Activated naive CD4-positive, alpha-beta T cell (primary cell): ENCODE data around the gene ADCY10.
"Not testable (repeated sequence)": the region's sequence is repeated elsewhere in the genome, so short reads cannot be mapped to it uniquely, and the experiment has no call there.

Source experiments
- DNase-seq, 4 experiments: peaks; one replicate each; lab custom pipeline; 2025; lab: John Stamatoyannopoulos, UW

Gene ADCY10

GRCh38 chr1:167913895-167914496 is at the start of gene ADCY10:
Gene ADCY10, minus strand, starts transcription at chr1:167914134. Its CDS starts 8,994 bp downstream, at chr1:167905140.
- no peak for DNase-seq

DNA sequence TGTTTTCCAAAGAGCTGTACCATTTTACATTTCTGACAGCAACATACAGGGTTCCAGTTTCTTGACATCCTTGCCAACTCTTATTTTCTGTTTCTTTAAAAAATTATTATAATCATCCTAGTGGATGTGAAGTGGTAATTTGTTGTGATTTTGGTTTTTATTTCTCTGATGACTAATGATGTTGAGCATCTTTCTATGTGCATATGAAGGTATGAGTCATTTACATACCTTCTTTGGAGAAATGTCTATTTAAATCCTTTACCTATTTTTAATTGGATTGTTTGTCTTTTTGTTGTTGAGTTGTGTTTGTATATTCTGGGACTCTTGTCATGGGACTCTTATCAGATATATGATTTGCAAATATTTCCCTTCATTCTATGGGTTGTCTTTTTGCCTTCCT is 43.8 kb upstream of the ADCY10 start:
- no peak for DNase-seq

GRCh38 chr1:167955915-167956314 is 42.0 kb upstream of the ADCY10 start:
- no peak for DNase-seq

- no peak for DNase-seq
These were observed 36.6 kb upstream of the ADCY10 start for GRCh38 chr1:167950569-167950968.

DNA sequence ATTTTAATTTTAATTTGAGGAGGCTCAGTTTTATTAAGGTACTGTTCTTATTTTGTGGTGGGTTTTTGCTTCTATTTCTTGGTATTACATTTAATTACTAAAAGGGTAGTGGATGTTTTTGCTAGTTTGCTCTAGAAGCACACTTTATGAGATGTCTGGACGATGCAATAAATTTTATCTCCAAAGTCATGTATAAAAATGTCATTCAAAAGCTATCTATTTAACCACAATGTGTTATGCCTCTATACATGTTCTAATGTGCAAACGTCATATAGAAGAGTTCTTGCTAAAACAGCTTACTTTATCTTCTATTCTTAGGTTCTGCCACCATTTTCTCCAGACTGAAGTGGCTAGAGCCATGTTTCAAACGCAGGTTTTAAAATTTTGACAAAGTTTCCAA is 35.9 kb upstream of the ADCY10 start:
- DNase-seq, result no peak

- no peak for DNase-seq
These were observed 33.8 kb upstream of the ADCY10 start for GRCh38 chr1:167947733-167948132.

- DNase-seq, result no peak
These were observed 29.6 kb upstream of the ADCY10 start for GRCh38 chr1:167943541-167943940.

GRCh38 chr1:167940264-167940663 is 26.3 kb upstream of the ADCY10 start:
- DNase-seq, result no peak

GRCh38 chr1:167938080-167938636 is 24.2 kb upstream of the ADCY10 start:
- no peak for DNase-seq

GRCh38 chr1:167937709-167938010 is 23.7 kb upstream of the ADCY10 start:
- DNase-seq, result no peak

GRCh38 chr1:167936930-167937708 is 23.2 kb upstream of the ADCY10 start, which contains the start of gene MPC2:
Gene MPC2, minus strand, starts transcription at chr1:167937072. Its CDS starts 1,231 bp downstream, at chr1:167935841.
- peak; percentile 40 to 62 (median 54) for DNase-seq

DNA sequence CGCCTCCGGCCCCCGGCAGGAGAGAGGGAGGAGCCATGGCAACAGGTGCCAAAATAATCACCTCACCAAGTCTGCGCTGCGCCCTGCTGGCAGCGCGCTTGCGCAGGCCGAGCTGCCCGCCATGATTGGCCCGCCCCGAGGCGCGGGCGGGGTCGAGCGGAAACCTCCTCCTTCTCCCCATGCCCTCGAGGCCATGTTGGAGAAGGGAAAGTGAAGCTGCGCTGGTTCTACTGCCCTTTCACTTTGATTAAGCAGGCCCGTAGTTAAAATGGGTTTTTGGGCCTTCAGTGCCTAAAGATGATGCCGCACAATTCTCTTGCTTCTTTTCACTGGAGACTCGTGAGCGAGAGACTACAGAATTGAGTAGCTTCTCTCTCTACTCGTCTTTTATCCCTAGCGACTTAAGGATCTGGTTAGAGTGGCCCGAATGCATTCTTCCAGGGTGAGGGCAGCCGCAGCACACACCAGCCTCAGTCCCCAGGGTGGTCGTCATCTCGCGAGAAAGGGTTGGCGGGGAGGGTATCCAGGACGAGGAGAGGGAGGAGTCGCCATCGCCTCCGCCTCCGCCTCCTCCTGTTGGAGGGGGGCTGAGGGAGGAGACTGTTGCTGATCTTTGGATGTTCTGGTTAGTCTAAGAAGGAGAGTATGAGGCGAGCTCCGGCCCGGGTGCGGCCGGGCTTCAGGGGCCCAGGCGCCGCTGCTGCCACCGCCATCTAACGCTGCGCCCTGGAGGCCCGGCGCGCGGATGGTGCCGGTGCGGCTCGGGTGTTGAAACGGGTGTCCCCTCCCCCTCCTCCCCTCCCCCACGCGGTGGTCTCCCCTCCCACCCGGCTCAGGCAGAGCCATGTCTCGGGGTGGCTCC is 22.4 kb upstream of the ADCY10 start, which contains the start of gene DCAF6:
DCAF6 (plus strand) TSS at position 616 of the 862 bp plus-strand sequence; CDS start at position 845, 229 bp downstream.
- peak; percentile 83 to 93 (median 87) for DNase-seq

GRCh38 chr1:167935216-167936067 is 21.5 kb upstream of the ADCY10 start:
- DNase-seq, result peak in 1 of 4 experiments; percentile 9

DNA sequence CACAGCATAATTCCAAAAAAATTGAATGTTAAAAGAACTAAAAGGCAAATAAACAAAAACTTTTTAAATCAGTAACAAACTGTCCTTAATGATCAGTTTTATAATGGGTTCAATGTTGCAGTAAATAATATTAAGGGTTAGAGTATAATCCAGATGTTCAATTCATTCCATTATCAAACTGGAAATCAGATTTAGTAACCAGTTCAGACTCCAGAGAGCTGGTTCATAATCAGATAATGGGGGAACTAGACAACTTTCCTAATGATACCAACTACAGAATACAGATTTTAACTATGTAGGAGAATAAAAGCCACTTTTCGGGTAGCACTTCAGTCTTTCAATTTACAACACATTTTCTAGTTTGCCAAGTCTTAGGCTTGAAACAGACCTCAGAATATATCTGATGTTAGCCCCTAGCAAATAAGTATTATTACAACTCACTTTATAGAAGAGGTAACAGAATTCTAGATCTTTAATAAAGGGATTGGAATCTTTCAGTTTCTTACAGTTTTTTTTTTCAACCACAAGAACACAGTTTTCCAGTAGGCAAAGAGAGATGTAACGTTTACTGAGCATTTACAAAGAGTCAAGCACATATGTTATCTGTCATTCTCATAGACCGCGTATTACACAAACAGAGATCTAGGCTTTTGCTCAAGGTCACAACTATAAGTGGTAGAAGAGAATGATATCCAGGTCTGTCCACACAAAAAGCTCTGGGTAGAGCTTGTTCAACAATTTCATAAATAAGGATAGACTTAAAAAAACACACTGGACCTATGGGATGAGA is 20.7 kb upstream of the ADCY10 start:
- DNase-seq, result no peak

DNA sequence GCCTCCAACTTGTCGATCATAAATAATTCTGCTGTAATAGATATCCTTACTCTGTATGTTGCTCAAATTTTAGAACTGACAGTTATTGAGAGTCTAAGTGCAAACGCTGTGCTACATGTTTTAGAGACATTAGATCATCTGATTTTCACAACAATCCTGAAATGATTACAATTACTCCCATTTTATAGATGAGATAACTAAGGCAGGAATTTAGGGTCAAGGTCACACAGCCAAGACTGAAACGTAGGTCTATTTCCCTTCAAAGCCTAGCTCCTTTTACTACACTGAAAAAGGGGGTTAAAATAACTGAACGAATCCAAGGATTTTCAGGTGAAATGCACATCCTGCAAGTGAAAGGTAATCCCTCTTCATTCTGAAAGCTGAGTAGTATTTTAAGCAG is 19.9 kb upstream of the ADCY10 start:
- no peak for DNase-seq

DNA sequence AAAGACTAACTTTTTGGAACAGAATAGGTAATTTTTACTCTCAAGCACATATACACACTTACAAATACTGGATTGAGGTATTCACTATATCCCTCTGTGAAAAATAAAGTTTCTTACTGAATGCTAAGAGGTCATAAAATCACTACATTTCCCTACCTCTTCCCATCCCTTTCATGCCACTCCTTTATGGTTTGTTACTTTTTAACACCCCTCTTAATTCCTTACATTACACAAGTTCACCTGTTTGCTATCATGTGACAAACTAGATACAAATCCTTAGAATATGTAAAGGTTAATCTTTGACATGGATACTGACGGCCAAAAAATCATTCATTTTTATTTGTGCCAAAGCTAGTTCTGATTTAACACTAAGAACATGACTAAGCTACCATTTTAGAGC is 15.8 kb upstream of the ADCY10 start:
- DNase-seq, result no peak

- not testable (repeated sequence) for DNase-seq
These were observed 15.0 kb upstream of the ADCY10 start for GRCh38 chr1:167928919-167929318.

DNA sequence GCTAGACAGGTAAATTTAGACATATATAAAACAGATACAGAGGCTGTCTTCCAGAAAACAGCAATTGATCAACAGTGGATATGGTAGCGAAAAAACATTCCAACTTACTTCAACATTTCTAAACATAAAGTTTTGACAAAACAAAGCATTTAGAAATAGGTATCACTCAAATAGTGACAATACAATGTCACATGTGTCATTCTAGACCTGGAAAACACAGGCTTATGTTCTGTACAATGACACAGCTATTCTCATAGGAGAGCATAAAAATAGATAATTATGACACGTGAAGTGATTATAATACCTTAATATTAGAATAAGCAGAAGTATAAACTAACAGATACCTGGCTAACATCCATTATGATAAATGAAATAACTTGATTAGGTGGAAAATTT is 14.5 kb upstream of the ADCY10 start:
- no peak for DNase-seq

GRCh38 chr1:167927046-167927754 is 13.3 kb upstream of the ADCY10 start:
- no peak for DNase-seq

GRCh38 chr1:167926486-167926997 is 12.6 kb upstream of the ADCY10 start:
- no peak for DNase-seq
